ENCODE results near the gene SEPTIN10.

DNA sequence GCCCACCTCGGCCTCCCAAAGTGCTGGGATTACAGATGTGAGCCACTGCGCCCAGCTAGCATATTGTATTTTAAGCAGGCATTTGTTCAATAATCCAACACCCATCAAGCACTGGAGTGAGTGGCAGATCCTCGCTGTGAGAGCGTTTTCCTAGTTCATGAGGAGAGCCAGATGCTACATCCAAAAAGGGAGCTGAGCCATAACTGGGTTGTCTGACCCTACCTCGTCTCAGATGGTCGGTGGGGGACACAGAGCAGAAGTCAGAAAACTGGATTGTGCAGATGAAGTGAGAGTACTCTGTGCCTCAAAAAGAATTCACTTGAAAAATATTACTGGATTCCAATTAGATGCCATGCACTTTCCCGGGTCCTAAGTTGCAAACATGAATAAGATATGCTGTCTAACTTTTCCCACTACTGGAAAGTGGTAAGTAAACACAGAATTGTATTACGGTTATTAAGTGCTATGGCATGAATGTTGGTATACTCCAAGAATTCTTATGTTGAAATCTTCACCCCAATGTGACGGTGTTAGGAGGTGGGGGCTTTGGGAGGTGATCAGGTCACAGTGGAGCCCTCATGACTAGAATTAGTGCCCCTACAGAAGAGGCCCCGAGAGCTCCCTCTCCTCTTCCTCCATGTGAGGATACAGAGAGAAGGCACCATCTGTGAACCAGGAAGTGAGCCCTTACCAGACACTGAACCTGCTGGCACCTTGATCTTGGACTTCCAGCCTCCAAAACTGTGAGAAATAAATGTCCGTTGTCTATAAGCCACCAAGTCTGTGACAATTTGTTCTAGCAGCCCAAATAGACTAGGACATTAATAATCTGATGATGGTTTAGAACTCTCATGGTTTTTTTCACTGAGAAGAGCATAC is 21.9 kb upstream of the SEPTIN10 start:
- TF ChIP-seq CTCF (IDR thresholded peaks at IDR 0.05 in 2 of 3, conservative IDR thresholded peaks at IDR 0.05 in 1 of 3; ENCODE audit: borderline replicate concordance in 1 of 3, insufficient read depth in 1 of 3, low read depth in 2 of 3, low read length in 2 of 3), result no peak
- TF ChIP-seq, protein P1, sequence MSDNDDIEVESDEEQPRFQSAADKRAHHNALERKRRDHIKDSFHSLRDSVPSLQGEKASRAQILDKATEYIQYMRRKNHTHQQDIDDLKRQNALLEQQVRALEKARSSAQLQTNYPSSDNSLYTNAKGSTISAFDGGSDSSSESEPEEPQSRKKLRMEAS (IDR thresholded peaks at IDR 0.05), result no peak
- no peak for TF ChIP-seq ELF1 (IDR thresholded peaks at IDR 0.05; ENCODE audit: borderline replicate concordance, low read depth)
- TF ChIP-seq SRF (IDR thresholded peaks at IDR 0.05; ENCODE audit: low read depth), result no peak
- TF ChIP-seq POLR2AphosphoS5 (IDR thresholded peaks at IDR 0.05; ENCODE audit: low read depth, low read length), result no peak
- no peak for TF ChIP-seq JUND (IDR thresholded peaks at IDR 0.05)
- TF ChIP-seq POLR2A (IDR thresholded peaks at IDR 0.05; ENCODE audit: borderline replicate concordance, extremely low read depth, insufficient read depth, insufficient read length), result no peak
